HG03565 (cell line): ENCODE data around the gene UQCRHL.

Experiments used
- ATAC-seq: cut with Tn5 transposase; IDR thresholded peaks from one replicate; pipeline ENCODE4 v1.9.1; 2021; ENCODE audit warnings: mild to moderate bottlenecking, moderate library complexity; ENCODE audit not compliant: unreplicated experiment

The UQCRHL gene

GRCh38 chr1:15799004-15799867, 8.2 kb downstream of the UQCRHL start:
- no peak for ATAC-seq

- ATAC-seq = no peak
Measured at GRCh38 chr1:15797614-15798390, 9.6 kb downstream of the UQCRHL start.

GRCh38 chr1:15796086-15796462, 11.4 kb downstream of the UQCRHL start:
- no peak for ATAC-seq

- no peak for ATAC-seq
Measured at GRCh38 chr1:15788624-15789301, 18.7 kb downstream of the UQCRHL start.

GRCh38 chr1:15786581-15786980, 20.9 kb downstream of the UQCRHL start:
- no peak for ATAC-seq

GRCh38 chr1:15785683-15786082, 21.8 kb downstream of the UQCRHL start:
- no peak for ATAC-seq

- no peak for ATAC-seq
Measured at GRCh38 chr1:15777909-15778707, 29.3 kb downstream of the UQCRHL start.

GRCh38 chr1:15775706-15776105, 31.7 kb downstream of the UQCRHL start:
- ATAC-seq = no peak

- no peak for ATAC-seq
Measured at GRCh38 chr1:15771836-15772515, 35.5 kb downstream of the UQCRHL start.

- ATAC-seq = no peak
Measured at GRCh38 chr1:15770313-15770962, 37.0 kb downstream of the UQCRHL start.

GRCh38 chr1:15768388-15768787, 39.1 kb downstream of the UQCRHL start:
- ATAC-seq = no peak

GRCh38 chr1:15767941-15768340, 39.5 kb downstream of the UQCRHL start:
- ATAC-seq = no peak

- no peak for ATAC-seq
Measured at GRCh38 chr1:15765495-15766194, 41.8 kb downstream of the UQCRHL start.

GRCh38 chr1:15764890-15765289, 42.6 kb downstream of the UQCRHL start:
- no peak for ATAC-seq

GRCh38 chr1:15764269-15764764, 43.1 kb downstream of the UQCRHL start:
- no peak for ATAC-seq

GRCh38 chr1:15762546-15762945, 44.9 kb downstream of the UQCRHL start:
- ATAC-seq = no peak

- no peak for ATAC-seq
Measured at GRCh38 chr1:15761366-15762128, 45.9 kb downstream of the UQCRHL start.
